ENCODE results near the gene MGST2.

MGST2 gene

GRCh38 chr4:139668658-139669201 lies 3.1 kb downstream of the MGST2 start:
- H4K20me1 ChIP-seq: no peaks in the 10 kb centered on the region
- no peaks in the 10 kb centered on the region for H3K9me3 ChIP-seq
- H3K4me3 ChIP-seq: no peak overlapping the region
- H3K4me1 ChIP-seq: 0 out of 2 replicates have a peak, but pooled peaks cover 7% of the 10 kb centered on the region
- H3K36me3 ChIP-seq: no peaks in the 10 kb centered on the region
- no peak overlapping the region for H3K9ac ChIP-seq
- no peak for TF ChIP-seq Cebpa-rat (IDR thresholded peaks at IDR 0.05)
- peaks cover 12% of the 10 kb centered on the region; the same call in 1 of the 2 replicates for H3K27me3 ChIP-seq
- H3K4me2 ChIP-seq: no peak overlapping the region
- no peak overlapping the region for H3K27ac ChIP-seq

GRCh38 chr4:139669335-139669734 lies 3.7 kb downstream of the MGST2 start:
- Histone ChIP-seq H3K27ac (no peak overlapping the region), H3K36me3 (no peaks in the 10 kb centered on the region), H3K4me2 (no peak overlapping the region), H3K9me3 (no peaks in the 10 kb centered on the region), H3K27me3 (peaks cover 12% of the 10 kb centered on the region; the same call in 1 of the 2 replicates), H3K4me3 (no peak overlapping the region), H3K9ac (no peak overlapping the region), H3K4me1 (0 out of 2 replicates have a peak, but pooled peaks cover 7% of the 10 kb centered on the region), H4K20me1 (no peaks in the 10 kb centered on the region)
- TF ChIP-seq Cebpa-rat (IDR thresholded peaks at IDR 0.05): no peak

GRCh38 chr4:139669890-139670289 lies 4.3 kb downstream of the MGST2 start:
- H3K27me3 ChIP-seq: peaks cover 12% of the 10 kb centered on the region; the same call in 1 of the 2 replicates
- no peak overlapping the region for H3K4me2 ChIP-seq
- no peaks in the 10 kb centered on the region for H4K20me1 ChIP-seq
- peaks cover 10% of the 10 kb centered on the region; the same call in 1 of the 2 replicates for H3K4me1 ChIP-seq
- H3K9me3 ChIP-seq: no peaks in the 10 kb centered on the region
- H3K9ac ChIP-seq: no peak overlapping the region
- no peak overlapping the region for H3K4me3 ChIP-seq
- no peak overlapping the region for H3K27ac ChIP-seq
- no peaks in the 10 kb centered on the region for H3K36me3 ChIP-seq
- no peak for TF ChIP-seq Cebpa-rat (IDR thresholded peaks at IDR 0.05)

- H3K27ac ChIP-seq: no peak overlapping the region
- H3K36me3 ChIP-seq: no peaks in the 10 kb centered on the region
- H3K9ac ChIP-seq: no peak overlapping the region
- H3K4me2 ChIP-seq: no peak overlapping the region
- no peak for TF ChIP-seq Cebpa-rat (IDR thresholded peaks at IDR 0.05)
- H3K4me1 ChIP-seq: peaks cover 11% of the 10 kb centered on the region
- H4K20me1 ChIP-seq: no peaks in the 10 kb centered on the region
- H3K9me3 ChIP-seq: no peaks in the 10 kb centered on the region
- H3K27me3 ChIP-seq: peaks cover 5% of the 10 kb centered on the region; the same call in 1 of the 2 replicates
- no peak overlapping the region for H3K4me3 ChIP-seq
These were observed 5.2 kb downstream of the MGST2 start for GRCh38 chr4:139670775-139671174.

GRCh38 chr4:139672215-139672614 lies 6.6 kb downstream of the MGST2 start:
- no peak for TF ChIP-seq Cebpa-rat (IDR thresholded peaks at IDR 0.05)
- Histone ChIP-seq H3K4me3 (no peak overlapping the region), H3K4me2 (no peak overlapping the region), H3K27ac (no peak overlapping the region), H3K27me3 (no peaks in the 10 kb centered on the region), H3K4me1 (peaks cover 11% of the 10 kb centered on the region), H3K9ac (no peak overlapping the region), H3K9me3 (no peaks in the 10 kb centered on the region), H4K20me1 (no peaks in the 10 kb centered on the region), H3K36me3 (no peaks in the 10 kb centered on the region)

- Histone ChIP-seq H3K4me3 (no peak overlapping the region), H3K9me3 (no peaks in the 10 kb centered on the region), H3K36me3 (no peaks in the 10 kb centered on the region), H3K9ac (no peak overlapping the region), H3K4me1 (peaks cover 11% of the 10 kb centered on the region), H3K27ac (no peak overlapping the region), H3K4me2 (no peak overlapping the region), H4K20me1 (no peaks in the 10 kb centered on the region), H3K27me3 (no peaks in the 10 kb centered on the region)
- TF ChIP-seq Cebpa-rat (IDR thresholded peaks at IDR 0.05): no peak
These were observed 7.1 kb downstream of the MGST2 start for GRCh38 chr4:139672732-139673131.

- TF ChIP-seq Cebpa-rat (IDR thresholded peaks at IDR 0.05): no peak
- H3K36me3 ChIP-seq: 0 out of 2 replicates have a peak, but pooled peaks cover 10% of the 10 kb centered on the region
- no peak overlapping the region for H3K27ac ChIP-seq
- peak overlapping the region; percentile 20; the same call in 1 of the 2 replicates for H3K4me2 ChIP-seq
- H4K20me1 ChIP-seq: no peaks in the 10 kb centered on the region
- H3K9ac ChIP-seq: no peak overlapping the region
- no peaks in the 10 kb centered on the region for H3K27me3 ChIP-seq
- H3K4me1 ChIP-seq: peaks cover 11% of the 10 kb centered on the region
- no peak overlapping the region for H3K4me3 ChIP-seq
- no peaks in the 10 kb centered on the region for H3K9me3 ChIP-seq
These were observed 9.4 kb downstream of the MGST2 start for GRCh38 chr4:139674875-139675550.

- Histone ChIP-seq H3K4me3 (no peak overlapping the region), H3K27ac (no peak overlapping the region), H3K27me3 (no peaks in the 10 kb centered on the region), H3K36me3 (0 out of 2 replicates have a peak, but pooled peaks cover 10% of the 10 kb centered on the region), H3K4me1 (peaks cover 11% of the 10 kb centered on the region), H3K4me2 (peak overlapping the region; percentile 20; the same call in 1 of the 2 replicates), H3K9me3 (no peaks in the 10 kb centered on the region), H4K20me1 (no peaks in the 10 kb centered on the region), H3K9ac (no peak overlapping the region)
- TF ChIP-seq Cebpa-rat (IDR thresholded peaks at IDR 0.05): 0 out of 2 replicates have a peak, but pooled peaks have one; percentile 6
These were observed 10.0 kb downstream of the MGST2 start for GRCh38 chr4:139675651-139676050.

GRCh38 chr4:139676365-139676764 lies 10.7 kb downstream of the MGST2 start:
- no peak for TF ChIP-seq Cebpa-rat (IDR thresholded peaks at IDR 0.05)
- Histone ChIP-seq H3K27me3 (no peaks in the 10 kb centered on the region), H3K4me2 (no peak overlapping the region), H3K27ac (no peak overlapping the region), H3K4me3 (no peak overlapping the region), H3K9me3 (no peaks in the 10 kb centered on the region), H3K9ac (no peak overlapping the region), H4K20me1 (no peaks in the 10 kb centered on the region), H3K4me1 (peaks cover 11% of the 10 kb centered on the region), H3K36me3 (0 out of 2 replicates have a peak, but pooled peaks cover 10% of the 10 kb centered on the region)

GRCh38 chr4:139676913-139677585 lies 11.4 kb downstream of the MGST2 start:
- no peaks in the 10 kb centered on the region for H4K20me1 ChIP-seq
- 0 out of 2 replicates have a peak, but pooled peaks cover 10% of the 10 kb centered on the region for H3K36me3 ChIP-seq
- no peak overlapping the region for H3K4me2 ChIP-seq
- no peaks in the 10 kb centered on the region for H3K9me3 ChIP-seq
- no peak overlapping the region for H3K9ac ChIP-seq
- H3K4me1 ChIP-seq: peaks cover 11% of the 10 kb centered on the region
- no peak overlapping the region for H3K27ac ChIP-seq
- no peaks in the 10 kb centered on the region for H3K27me3 ChIP-seq
- H3K4me3 ChIP-seq: no peak overlapping the region
- no peak for TF ChIP-seq Cebpa-rat (IDR thresholded peaks at IDR 0.05)
